ENCODE results near the gene WDFY2.

- TF ChIP-seq CTCF (conservative IDR thresholded peaks at IDR 0.05 in 1 of 2, IDR thresholded peaks at IDR 0.05 in 1 of 2; ENCODE audit: extremely low read depth in 1 of 2, insufficient read depth in 1 of 2, low read depth in 1 of 2, low read length in 2 of 2) = no peak
- TF ChIP-seq EZH2 (IDR thresholded peaks at IDR 0.05; ENCODE audit: borderline replicate concordance, low read length) = no peak
Measured at GRCh38 chr13:51783428-51784094, 199.3 kb downstream of the WDFY2 start.

All from mammary epithelial cell (primary cell).